HG02973 (cell line): ENCODE data around the gene OPRM1.
"Not testable (repeated sequence)": the region's sequence is repeated elsewhere in the genome, so short reads cannot be mapped to it uniquely, and the experiment has no call there.

ENCODE experiments used
- ATAC-seq: cut with Tn5 transposase; IDR thresholded peaks from one replicate; pipeline ENCODE4 v1.9.1; 2021; ENCODE audit warnings: moderate library complexity; ENCODE audit not compliant: unreplicated experiment

Gene OPRM1

DNA sequence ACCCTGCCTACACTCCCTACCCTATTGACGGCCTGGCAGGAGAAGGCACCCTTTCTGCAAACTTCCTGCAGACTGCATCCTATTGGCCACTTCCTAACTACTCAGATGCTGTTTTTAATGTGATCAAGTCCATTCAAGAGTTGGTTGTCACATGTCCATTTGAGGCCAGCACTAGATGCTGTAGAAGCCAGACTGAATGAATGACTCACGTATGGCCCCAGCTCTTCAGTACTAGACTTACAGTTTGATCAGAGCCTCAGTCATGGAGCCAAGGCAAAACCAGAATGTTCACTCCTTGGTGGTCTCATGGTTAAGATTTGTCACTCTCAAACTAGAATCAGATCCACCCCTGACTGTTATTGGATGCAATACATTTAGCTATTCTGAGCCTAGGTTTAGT is 101.7 kb downstream of the OPRM1 start:
- ATAC-seq, result no peak

DNA sequence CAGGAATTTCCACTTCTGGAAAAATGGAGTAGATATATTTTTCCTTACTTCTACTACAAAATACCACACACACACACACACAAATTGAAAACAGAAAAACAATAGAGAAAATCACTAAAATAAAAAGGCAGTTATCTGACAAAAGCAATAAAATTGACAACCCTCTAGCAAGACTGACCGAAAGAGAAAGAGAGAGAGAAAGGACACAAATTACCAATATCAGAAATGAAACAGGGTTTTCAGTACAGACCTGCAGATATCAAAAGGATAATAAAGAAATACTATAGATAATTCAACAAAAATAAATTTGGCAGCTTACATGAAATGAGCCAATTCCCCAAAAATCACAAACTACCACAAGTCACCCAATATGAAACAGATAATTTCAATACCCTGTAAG is 104.7 kb downstream of the OPRM1 start:
- no peak for ATAC-seq

DNA sequence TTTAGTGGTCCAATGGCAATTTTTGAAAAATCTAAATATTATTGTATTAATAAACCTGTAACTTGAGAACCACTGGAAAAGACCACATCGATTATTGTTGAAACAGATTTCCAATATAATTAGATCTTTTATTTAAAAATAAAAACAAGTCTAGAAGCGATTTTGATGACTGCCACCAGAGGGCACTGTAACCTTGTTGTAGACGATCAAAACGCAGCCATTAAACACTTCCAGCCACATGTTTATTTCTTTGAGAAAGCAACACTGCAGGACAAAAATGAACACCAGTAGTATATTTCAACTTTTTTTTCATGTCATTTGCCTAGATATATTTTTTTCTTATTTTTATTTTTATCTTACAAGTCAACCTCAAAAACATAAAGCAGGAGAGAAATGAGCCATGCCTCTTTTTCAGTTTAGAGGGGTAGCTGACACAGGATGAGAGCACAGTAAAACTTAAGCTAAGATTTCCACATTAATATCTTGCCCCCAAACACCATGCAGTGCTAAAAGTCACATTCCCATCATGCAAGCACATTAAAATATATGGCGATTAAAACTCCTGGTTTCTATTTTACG is 115.4 kb downstream of the OPRM1 start:
- no peak for ATAC-seq

DNA sequence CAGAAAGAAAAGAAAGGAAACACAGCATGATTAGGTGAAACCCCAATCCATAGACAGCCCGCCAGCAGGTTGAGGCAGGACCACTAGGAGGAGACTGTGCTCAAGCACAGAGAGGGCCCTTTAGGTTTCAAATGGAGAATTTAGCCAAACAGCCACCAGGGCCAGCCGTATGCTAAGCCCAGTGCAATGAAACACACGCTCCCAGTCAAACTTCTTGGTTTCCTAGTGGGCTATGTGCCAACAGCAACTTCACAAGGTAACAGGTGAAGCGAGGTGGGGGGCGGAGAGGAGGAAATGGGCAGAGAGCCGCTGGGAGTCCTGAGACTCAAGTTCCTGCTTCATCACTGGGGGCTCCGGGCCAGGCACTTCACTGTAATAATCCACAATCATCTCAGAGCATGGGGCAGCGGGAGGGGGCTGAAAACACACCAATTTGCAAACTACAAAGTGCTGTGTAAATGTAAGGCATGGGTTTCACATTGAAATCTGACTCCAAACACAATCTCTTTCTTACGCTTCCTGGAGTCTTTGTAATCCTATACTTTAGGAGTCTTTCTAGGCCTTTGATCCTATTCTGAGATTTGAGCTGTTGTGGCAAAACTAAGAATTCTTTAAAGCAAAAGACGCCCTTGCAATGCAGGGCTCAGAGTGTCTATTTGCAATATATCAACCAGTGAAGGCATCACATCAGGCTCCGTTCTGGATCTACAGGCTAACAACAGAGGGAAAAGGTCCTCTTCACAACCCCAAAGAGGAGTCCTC is 117.3 kb downstream of the OPRM1 start:
- peak; percentile 87 for ATAC-seq

DNA sequence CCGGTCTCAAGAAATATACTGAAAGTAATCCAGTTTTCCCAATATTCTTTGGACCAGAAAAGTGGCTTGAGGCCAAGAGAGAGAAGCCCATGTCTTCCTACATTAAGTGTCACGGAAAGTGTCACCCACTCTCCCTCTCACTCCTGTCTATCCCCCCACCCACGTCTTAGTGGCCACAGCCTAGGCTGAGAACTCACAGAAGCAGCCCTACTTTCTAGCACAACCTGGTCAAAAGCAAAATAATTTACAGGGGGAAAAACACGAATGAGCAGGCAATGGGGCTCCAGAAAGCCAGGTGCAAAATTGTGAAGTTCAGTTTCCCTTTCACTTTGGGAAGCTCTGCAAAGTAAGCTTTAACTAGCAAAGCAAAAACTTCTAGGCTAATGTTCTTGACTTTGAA is 118.0 kb downstream of the OPRM1 start:
- peak; percentile 52 for ATAC-seq

DNA sequence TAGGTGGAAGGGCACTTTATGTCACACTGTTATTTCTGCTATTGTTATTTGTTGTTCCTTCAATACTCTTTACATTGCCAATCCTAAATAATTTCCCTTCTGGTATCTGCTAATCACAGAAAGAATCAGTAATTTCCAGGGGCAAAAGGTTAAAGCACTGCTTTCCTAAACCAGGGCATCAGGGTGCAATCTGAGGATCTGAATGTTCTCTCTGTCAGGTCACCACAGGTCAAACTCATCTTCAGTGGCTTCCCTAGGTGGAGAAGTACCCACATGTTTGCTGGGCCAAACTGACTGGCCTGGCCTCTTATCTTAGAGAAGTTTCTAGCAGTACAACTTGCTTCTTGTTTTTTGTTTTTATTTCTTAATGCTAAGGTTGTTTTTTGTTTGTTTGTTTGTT is 118.7 kb downstream of the OPRM1 start:
- ATAC-seq, result no peak

DNA sequence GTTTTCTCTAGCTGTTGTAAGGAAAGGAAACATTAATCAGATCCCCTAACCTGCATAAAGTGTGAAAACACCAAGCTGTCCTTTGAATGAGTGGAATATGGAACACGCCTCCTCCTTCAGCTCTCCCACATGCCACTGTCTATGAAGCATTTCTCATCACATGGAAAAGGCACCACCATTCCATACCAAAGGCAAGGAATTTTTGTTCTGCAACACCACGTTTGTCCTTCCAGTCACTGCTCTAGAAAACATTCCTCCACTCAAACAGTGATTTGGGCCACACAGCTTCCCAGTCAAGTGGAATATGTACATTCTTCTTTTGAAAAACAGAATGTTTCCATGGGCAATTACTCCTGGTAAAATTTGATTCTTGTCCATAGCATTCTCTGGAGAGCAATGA is 120.1 kb downstream of the OPRM1 start:
- ATAC-seq, result no peak

DNA sequence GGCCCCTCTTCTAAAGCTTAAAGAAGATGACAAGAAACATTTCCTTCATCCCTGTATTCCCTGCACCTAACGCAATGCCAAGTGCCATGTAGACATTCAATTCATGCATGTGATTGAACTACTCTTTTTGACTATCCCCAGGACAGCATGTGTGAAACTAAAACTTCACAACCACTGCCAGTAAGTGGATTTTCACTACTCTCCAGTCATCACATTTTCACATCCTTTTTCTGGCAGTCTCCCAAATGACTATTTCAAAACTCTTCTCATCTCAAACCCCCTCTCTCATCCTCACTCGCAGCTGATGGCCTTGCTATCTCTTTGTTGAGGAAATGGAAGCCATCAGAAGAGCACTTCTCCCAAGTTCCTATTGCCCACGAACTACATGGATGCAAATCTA is 122.6 kb downstream of the OPRM1 start:
- ATAC-seq, result peak; percentile 83

DNA sequence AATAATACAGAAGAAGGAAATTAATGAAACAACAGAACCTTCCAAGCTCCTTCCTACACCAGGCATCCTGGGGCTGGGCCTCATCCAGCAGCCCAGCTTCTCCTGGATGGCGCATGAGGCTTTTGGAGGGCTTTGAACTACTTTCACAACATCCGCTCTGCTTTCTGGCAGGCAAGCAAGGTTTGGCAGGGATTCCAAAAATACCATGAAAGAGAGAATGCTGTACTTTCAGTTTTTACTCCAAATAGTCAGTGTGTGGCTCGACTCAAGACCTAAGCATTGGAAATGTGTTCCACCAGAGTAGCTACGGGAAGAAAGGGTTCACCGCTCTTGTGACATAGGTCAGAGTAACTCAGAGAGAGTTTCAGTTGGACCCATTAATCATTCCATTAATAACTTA is 125.4 kb downstream of the OPRM1 start:
- ATAC-seq, result no peak

DNA sequence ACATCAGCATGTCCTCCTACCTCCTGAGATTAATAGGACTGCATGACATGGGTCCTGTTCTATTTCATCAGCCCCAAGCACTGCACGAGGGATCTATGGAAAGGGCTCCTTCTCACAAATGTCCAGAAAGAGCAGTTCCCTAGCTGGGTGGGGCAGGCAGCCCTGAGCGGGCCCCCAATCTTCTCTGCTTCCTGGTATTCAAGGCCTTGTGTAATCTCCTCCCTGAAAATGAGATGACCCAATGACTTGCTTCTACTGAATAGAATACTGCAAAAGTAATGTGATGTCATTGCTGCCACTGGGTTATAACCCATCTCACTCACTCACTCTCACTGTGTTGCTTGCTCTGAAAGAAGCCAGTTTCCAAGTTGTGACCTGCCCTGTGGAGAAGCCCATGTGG is 126.4 kb downstream of the OPRM1 start:
- no peak for ATAC-seq

DNA sequence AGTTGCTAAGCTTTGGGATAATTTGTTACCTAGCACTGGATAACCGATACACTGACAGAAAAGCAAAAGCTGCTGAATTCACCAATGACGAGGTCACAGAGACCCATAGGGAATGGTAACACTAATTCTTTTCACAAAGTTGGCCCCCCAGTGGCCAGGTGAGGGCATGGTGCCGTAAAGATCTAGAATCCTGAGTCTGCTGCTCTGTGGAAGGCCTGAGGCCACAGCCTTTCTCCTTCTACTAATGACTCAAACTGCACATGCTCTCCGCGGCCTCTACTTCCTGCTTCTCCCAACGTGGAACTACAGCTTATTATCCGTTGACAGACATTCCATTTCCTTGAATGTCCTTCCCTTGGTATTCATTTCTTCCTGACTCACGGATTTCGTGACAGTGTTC is 127.1 kb downstream of the OPRM1 start:
- ATAC-seq, result no peak

DNA sequence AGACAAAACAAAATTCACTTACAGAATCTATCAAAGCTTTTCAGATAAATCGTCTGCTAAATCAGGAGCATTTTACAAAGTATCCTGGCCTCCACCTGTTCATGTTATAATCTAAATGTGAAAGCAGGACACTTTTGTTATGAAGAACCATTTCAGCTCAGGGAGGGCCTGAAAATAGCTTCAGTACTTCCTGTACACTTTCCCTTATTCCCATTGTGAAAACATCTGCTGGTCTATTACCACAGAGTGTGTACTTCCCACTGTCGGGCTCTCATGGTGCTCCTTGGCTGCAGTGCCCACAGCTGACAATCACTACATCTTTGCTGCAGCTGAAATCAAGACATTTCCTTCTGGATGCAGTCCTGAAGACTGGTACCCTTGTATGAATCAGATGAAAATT is 128.1 kb downstream of the OPRM1 start:
- no peak for ATAC-seq

DNA sequence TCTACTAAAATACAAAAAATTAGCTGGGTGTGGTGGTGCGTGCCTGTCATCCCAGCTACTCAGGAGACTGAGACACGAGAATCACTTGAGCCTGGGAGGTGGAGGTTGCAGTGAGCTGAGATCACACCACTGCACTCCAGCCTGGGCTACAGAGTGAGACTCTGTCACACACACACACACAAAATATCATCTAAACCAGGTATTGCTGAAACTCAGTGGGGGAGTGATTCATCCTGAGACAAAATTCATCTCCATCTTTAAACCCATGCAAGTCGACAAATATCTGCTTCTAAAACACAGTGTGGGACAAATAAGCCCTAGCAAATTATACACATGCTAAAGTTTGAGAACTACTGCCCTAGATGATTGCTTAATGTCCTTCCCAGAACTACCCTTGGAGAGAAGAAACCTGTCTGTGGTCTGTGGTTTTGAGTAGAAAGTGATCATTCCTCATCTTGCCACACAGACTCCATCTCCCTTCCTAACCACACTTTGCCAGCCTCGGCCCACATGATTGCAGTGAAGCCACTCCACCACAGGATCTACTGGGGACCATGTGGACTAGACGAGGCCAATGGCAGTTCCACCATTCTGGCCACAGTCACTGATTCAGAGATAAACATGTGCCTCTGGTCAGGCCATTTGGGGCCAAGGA is 130.3 kb downstream of the OPRM1 start:
- ATAC-seq, result no peak

DNA sequence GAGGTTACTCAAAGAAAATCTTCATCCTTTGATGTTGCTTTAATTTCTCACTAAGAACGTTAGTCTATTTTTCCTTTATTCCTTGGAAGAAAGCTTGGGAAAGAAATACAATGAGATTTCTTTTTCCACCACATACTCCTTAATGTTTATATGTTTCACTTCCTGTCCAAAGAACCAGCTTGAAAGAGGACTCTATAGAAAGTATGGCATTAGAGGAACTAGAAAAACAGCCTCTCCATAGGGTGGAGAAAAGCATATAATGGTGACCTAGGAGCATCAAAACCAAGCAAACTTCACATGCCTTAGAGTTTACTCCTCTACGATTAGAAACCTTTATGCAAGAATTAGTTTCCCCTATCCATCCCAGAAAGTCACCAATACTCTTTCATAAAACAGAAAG is 131.1 kb downstream of the OPRM1 start:
- ATAC-seq, result no peak

DNA sequence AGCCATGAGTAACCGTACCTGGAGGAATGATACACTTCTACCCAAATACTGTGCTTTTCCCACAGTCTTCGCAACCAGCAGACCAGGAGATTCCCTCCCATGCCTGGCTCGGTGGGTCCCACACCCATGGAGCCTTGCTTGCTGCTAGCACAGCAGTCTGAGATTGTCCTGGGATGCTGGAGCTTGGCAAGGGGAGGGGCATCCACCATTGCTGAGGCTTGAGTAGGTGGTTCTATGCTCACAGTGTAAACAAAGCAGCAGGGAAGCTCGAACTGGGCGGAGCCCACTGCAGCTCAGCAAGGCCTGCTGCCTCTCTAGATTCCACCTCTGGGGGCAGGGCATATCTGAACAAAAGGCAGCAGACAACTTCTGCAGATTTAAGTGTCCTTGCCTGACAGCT is 133.4 kb downstream of the OPRM1 start:
- ATAC-seq, result not testable (repeated sequence)

DNA sequence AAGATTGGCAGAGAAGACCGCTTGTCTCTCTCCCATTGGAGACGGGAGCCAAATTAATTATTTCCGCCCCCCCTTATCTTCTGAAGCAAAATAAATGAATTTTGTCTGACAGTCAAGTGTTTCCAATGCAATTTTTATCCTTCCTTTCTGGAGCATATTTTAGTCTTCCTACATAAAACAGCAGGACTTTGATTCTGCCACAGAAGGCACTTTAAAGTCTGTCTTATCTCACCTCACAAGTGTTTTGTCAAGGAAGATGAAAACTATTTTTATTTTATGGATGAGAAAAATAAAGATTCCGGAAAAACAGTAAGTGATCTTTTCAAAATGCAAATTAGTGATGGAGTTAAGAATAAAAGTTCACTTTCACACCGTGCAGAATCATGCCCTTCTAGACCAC is 140.4 kb downstream of the OPRM1 start:
- ATAC-seq, result no peak

DNA sequence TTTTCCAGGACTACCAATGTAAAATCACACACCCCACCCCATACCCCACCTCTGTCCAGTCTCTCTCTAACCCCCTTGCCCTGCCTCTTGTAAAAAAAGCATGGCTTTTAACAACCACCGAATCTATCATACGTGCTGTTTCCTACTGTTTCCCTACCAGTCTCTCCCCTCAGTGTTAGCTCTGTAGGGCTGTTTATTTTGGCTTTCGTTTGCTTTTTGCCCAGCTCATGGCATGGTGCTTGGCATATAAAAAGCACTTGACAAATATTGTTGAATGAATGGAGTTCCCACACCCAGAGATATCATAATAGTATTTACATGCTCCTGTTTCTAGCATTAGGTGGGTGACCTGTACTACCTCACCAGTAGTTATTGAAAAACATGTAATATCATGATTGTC is 148.2 kb downstream of the OPRM1 start:
- ATAC-seq, result no peak

DNA sequence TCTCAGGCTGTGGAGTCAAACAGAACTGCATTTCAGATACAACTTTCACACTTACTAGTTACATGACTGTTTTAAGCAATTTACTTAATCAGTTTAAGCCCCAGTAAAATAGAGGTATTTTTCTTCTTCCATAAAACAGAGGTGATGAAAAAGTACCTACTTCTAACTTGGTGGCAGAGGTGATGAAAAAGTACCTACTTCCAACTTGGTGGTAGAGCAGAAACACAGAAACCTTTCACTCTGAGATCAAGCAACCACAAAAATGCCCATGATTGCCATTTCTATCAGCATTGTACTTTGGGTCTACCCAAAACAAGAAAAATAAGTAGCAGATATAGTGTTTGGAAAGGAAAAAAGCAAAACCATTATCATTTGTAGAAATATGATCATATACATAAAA is 148.7 kb downstream of the OPRM1 start:
- no peak for ATAC-seq

DNA sequence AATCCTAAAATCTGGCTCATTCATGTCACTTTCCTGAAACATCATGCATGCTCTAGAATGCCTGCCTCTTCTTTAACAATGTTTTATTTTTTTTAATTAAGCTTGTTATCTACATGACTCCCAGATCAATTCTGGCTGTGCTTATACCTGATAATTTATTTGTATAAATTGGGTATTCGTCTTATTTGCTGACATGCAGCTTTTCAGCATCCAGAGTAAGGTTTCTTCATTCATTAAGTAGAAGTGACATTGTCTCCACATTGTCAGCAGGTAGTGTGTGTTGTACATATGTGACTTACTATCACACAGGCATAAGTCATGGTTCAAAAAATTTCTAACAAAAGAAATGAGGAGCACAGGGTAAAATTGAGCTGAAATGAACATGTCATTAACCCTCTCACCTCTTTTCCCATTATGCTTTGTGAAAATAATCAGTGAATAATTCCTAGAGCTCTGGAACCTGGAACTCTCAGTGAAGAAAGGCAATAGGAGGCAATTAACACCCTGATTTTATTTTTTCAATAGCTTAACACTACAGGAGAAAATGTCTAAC is 157.4 kb downstream of the OPRM1 start:
- no peak for ATAC-seq

DNA sequence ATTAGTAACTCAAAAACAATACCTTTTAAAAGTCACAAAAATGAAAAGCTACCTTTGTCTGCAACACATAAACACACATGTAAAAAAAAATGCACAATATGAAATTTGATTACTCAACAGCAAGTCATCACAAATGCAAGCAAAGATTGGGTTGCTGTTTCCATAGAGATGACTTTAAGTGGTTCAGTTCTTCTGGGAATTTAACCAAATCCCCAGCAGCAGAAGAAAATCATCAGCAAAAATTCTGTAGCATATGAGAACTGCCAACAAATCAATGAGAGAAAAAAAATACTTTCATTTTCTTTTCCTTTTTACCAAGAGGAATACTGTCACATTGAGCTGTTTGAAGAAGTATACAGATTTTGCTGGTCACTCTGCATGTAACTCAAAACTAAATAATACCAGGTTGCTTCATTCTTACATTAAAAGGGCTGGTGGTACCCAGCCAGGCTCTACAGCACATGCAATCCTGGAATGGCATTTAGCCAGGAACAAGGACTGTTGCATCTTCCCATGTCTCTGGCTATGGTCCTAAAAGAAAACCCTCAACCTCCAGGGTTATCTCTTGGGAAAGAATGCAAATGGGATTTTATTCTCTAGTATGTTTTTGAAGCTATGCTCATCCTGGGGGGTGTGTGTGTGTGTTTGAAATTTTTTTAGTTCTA is 158.3 kb downstream of the OPRM1 start:
- ATAC-seq, result no peak

DNA sequence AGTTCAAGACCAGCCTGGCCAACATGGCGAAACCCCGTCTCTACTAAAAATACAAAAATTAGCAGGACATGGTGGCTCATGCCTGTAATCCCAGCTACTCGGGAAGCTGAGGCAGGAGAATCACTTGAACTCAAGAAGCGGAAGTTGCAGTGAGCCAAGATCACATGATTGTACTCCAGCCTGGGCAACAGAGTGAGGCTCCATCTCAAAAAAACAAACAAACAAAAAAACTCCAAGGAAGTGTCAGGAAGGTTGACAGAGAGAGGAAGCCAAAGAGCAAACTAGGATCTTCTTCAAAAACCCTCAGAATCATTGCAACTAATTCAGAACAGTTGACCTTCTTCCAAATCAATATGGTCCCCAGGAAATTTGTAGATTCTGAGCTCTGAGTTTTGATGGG is 162.6 kb downstream of the OPRM1 start:
- not testable (repeated sequence) for ATAC-seq

DNA sequence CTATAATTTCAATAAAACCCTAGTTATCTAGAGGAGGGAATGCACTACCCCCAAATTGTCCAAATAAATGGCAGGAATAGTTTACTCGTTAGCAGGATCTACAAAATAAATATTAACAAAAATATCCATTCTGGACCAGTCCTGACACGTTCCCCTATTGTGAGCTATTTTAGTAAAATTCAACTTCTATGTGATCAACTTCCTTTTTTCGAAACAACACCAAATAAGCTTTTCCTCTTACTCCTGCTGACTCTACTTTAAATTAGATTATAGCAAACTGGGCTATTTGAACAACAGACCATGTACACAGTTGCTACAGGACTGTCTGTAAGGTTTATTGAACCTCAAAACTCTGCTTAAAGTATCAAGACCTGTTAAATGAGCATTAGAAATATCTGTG is 163.3 kb downstream of the OPRM1 start:
- ATAC-seq, result no peak
